SHP77 (cell line): ENCODE results near the gene SYT6.

Experiments used
- DNase-seq, 2 experiments: peaks; one replicate each; lab custom pipeline; 2025; lab: John Stamatoyannopoulos, UW

The SYT6 gene

GRCh38 chr1:114093624-114094362 lies 59.9 kb downstream of the SYT6 start:
- DNase-seq, result no peak

- no peak for DNase-seq
These were observed 61.2 kb downstream of the SYT6 start for GRCh38 chr1:114092186-114093062.

GRCh38 chr1:114091711-114092110 lies 62.0 kb downstream of the SYT6 start:
- no peak for DNase-seq

- DNase-seq, result no peak
These were observed 62.7 kb downstream of the SYT6 start for GRCh38 chr1:114090738-114091505.

GRCh38 chr1:114089502-114090138 lies 64.0 kb downstream of the SYT6 start:
- DNase-seq, result no peak

GRCh38 chr1:114088392-114089299 lies 65.0 kb downstream of the SYT6 start:
- DNase-seq, result no peak

GRCh38 chr1:114087495-114087894 lies 66.2 kb downstream of the SYT6 start:
- DNase-seq, result no peak

GRCh38 chr1:114086601-114087368 lies 66.9 kb downstream of the SYT6 start:
- no peak for DNase-seq

GRCh38 chr1:114082867-114083585 lies 70.6 kb downstream of the SYT6 start:
- no peak for DNase-seq

- DNase-seq, result no peak
These were observed 71.4 kb downstream of the SYT6 start for GRCh38 chr1:114082304-114082630.

GRCh38 chr1:114081437-114082303 lies 72.0 kb downstream of the SYT6 start:
- DNase-seq, result no peak

GRCh38 chr1:114080511-114081436 lies 72.9 kb downstream of the SYT6 start:
- no peak for DNase-seq

GRCh38 chr1:114079596-114080190 lies 74.0 kb downstream of the SYT6 start:
- DNase-seq, result no peak

- DNase-seq, result no peak
These were observed 75.6 kb downstream of the SYT6 start for GRCh38 chr1:114078116-114078515.

GRCh38 chr1:114077188-114077587 lies 76.5 kb downstream of the SYT6 start:
- no peak for DNase-seq

- DNase-seq, result no peak
These were observed 77.4 kb downstream of the SYT6 start for GRCh38 chr1:114076308-114076707.
